Stomach (tissue), 4 donors: ENCODE results near the gene ANKIB1.
A peak's percentile ranks its signal among the peaks of the same experiment; 100 is the strongest.

Source experiments
- CTCF ChIP-seq, 7 experiments: fragments of 450-650 bp in 4 of 7; fragments of 200-600 bp in 3 of 7; sonication (generic) in 3 of 7; IDR thresholded peaks; one replicate each; pipeline ENCODE4 v1.5.1; 2016 to 2019; ENCODE audit warnings: antibody characterized with exemption in 7 of 7, control low read depth in 2 of 7, mild to moderate bottlenecking in 1 of 7
- EP300 ChIP-seq: sonication (generic); formaldehyde crosslinking; IDR thresholded peaks from one replicate; pipeline ENCODE4 v1.6.1; 2017; ENCODE audit warnings: antibody characterized with exemption
- POLR2AphosphoS5 ChIP-seq, 3 donors: sonication (generic); formaldehyde crosslinking; IDR thresholded peaks; one replicate each; pipeline ENCODE4 v1.6.1; 2016; ENCODE audit warnings: antibody characterized with exemption in 3 of 3

GRCh38 chr7:92448205-92448747, 202.5 kb downstream of the ANKIB1 start:
- TF ChIP-seq CTCF (IDR thresholded peaks at IDR 0.05) (peak in 1 of 7 experiments; percentile 37), POLR2AphosphoS5 (IDR thresholded peaks at IDR 0.05) (peak in 2 of 3 donors; percentile 5 to 9), EP300 (no peak)
